ENCODE measurements around the gene DNAJC4.
A peak's percentile ranks its signal among the peaks of the same experiment; 100 is the strongest.

DNAJC4 gene

DNA sequence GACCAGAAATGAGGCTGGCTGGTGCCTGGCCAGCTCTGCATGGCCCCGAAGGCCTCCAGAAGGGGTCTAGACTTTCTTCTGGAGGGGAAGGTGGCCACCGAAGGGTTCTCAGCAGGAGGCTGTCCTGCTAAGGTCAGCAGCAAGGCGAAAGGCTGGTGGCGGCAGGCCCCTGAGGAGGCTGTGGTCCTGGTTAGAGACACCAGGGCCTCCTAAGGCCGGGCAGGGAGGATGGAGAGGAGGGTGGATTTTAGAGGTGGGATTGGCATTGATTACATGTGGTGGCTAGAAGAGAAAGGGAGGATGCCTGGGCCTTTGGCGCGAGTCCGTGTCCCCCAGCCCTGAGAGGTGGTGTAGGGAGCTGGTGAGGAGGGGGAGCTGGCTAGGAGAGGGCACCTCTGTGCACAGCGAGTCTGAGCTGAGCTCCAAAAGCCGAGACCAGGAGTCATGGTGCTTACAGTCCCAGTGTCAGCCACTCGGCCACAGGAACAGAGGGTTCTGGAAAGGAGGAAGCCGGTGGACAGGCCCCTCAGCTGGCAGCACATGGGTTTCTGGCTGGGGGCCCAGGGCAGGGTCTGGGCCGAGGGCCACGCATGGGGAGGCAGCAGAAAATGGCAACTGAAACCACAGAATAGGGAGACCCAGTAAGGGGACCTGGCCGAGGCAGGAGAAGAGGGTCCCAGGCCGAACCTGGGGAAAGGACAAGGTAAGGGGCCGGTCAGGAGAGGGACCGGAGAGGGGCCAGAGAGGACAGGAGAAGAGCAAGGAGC lies 21.4 kb upstream of the DNAJC4 start:
- no peak for DNase-seq (ENCODE audit: low spot score)

DNA sequence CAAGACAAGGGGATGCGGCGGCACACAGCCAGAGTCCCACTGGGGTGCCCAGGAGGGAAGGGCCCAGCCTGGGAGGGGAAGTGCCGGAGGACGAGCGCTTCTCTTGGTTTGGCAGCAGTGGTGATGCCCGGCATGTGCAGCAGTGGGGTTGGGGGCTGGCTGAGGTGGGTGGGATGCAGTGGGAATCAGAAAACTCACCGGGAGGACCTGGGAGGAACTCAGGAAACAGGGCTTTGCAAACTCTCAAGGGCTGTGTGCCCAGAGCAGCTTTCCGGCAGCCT lies 20.8 kb upstream of the DNAJC4 start:
- DNase-seq (ENCODE audit: low spot score), result no peak

DNA sequence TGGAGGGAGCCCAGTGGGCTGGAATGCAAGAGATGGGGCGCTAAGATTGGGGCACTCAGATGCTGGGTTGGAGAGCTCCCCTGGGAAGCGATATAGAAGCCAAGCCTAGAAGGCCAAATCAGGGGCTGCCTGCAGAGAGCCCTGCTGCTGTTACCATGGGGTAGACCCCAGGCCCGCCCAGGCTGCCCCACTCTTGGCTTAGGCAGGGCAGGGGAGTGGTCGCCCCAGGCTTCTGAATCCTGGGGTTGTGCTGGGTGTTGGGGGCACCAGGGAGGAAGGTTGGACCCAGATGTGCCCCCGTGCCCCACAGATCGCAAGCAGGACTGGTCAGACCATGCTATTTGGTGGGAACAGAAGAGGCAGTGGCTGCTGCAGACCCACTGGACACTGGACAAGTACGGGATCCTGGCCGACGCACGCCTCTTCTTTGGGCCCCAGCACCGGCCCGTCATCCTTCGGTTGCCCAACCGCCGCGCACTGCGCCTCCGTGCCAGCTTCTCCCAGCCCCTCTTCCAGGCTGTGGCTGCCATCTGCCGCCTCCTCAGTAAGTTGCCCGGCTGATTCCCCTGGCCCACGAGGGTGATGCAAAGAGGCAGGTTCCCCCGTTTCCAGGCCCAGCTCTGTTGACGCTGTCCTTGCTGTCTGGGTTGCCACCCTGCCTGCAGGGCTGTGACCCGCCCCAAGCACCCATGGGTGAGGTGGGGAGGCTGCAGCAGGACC lies 19.9 kb upstream of the DNAJC4 start:
- no peak for DNase-seq (ENCODE audit: low spot score)

DNA sequence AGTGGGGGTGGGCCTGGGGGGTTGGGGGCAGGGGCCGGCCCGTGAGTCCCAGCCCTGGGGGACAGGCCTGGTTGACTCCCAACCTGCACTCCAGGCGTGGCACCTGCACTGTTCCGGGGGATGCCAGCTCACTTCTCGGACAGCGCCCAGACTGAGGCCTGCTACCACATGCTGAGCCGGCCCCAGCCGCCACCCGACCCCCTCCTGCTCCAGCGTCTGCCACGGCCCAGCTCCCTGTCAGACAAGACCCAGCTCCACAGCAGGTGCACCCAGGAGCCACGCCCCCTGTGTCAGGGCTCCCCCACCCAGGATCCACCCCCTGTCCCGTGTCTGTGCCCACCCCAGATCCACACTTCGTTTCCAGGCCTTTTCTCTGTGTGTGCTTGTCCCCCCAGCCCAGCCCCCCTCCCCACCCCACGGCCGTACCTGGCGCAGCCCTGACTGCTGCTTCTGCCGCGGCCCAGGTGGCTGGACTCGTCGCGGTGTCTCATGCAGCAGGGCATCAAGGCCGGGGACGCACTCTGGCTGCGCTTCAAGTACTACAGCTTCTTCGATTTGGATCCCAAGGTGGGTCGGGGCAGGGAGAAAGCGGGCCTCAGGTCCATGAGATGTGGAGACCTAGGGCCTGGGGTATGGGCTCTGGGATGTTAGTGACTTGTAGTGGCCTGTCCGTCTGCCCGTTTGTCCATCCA lies 19.0 kb upstream of the DNAJC4 start:
- DNase-seq (ENCODE audit: low spot score), result no peak

DNA sequence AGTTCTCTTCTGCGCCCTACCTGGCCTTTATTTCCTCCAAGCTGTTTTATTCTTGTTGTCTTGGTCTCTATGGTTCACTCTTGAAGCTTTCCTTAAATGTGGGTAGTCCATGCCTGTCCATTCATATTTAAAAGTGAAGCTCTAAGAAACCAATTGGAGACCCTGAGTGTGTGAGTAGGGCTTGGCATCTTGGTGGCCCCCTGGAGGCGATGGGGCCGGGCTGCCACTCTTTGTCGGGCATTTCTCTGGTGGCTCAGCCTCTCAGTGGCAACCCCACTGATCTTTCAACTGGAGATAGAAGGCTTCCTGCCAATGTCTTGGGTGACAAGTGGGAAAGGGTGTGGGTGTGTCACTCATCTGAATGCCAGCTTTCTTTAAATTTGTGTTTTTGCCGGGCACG lies 13.5 kb upstream of the DNAJC4 start:
- DNase-seq (ENCODE audit: low spot score), result no peak

DNA sequence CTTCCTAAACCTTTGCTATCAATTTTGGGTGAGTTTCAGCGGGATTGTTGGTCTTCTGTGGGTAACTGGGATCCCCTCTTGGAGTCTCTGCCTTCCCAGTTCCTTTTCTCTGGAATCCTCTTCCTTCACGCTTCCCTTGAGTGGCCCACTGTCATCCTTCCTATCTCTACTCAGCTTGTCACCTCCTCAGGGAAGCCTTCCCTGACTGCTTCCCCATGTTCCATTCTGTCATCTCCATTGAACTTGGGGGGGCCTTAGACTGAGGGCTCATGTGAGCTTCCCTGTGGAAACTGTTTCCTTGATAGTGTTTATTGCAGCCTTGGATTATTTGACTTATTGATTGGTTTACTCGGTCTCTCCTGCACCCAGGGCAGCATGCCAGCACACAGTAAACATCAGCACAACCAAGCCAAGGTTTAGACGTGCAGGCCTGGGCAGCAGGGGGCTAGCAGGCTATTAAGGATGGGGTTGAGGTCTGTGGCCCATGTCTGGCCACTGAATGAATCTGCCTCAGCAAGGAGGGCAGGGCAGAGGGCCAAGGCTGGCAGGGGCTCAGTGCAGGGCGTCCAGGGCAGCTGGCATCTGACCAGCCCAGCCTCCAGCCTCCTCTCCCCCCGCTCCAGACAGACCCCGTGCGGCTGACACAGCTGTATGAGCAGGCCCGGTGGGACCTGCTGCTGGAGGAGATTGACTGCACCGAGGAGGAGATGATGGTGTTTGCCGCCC lies 11.6 kb upstream of the DNAJC4 start:
- no peak for DNase-seq (ENCODE audit: low spot score)

DNA sequence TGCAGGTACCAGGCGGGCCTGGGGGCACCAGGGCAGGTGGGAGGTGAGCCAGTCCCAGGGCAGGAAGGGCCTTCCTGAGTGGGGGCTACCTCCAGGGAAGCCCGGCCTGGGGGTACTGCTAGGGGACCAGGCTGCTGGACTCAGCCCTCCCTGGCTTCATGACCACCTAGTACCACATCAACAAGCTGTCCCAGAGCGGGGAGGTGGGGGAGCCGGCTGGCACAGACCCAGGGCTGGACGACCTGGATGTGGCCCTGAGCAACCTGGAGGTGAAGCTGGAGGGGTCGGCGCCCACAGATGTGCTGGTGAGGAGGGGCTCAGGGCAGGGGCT lies 11.0 kb upstream of the DNAJC4 start:
- DNase-seq (ENCODE audit: low spot score), result no peak

DNA sequence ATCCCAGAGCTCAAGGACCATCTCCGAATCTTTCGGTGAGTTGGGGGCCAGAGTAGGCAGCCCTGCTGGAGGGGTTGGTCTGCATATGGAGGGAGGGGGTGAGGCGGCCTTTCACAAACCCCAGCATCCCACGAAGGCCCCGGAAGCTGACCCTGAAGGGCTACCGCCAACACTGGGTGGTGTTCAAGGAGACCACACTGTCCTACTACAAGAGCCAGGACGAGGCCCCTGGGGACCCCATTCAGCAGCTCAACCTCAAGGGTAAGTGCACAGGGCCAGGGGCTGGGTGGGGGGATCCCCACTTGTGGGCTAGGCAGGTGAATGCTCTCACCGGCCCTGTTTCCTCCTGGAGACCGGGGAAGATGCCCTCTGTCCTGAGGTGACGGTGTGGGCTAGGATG lies 10.6 kb upstream of the DNAJC4 start:
- no peak for DNase-seq (ENCODE audit: low spot score)

DNA sequence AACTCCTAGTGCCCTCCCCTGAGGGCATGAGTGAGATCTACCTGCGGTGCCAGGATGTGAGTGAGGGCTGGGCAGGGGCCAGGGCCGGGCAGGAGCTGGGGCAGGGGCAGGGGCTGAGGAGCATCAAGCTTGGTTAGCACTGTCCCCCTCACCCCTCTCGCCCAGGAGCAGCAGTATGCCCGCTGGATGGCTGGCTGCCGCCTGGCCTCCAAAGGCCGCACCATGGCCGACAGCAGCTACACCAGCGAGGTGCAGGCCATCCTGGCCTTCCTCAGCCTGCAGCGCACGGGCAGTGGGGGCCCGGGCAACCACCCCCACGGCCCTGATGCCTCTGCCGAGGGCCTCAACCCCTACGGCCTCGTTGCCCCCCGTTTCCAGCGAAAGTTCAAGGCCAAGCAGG lies 10.1 kb upstream of the DNAJC4 start:
- no peak for DNase-seq (ENCODE audit: low spot score)

DNA sequence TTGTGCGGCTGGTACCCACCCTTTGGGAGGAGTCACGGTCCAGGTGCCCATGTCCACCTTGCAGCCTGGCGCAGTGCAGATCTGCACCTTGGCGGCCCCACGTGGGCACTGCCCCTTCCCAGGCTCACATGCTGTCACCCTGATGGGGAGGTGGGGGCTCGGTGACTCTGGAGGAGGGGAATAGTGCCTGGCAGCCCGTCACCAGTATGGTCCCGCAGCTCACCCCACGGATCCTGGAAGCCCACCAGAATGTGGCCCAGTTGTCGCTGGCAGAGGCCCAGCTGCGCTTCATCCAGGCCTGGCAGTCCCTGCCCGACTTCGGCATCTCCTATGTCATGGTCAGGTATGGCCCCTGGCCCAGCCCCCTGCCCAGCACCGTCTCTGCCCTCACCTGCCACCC lies 9.6 kb upstream of the DNAJC4 start:
- DNase-seq (ENCODE audit: low spot score), result no peak

DNA sequence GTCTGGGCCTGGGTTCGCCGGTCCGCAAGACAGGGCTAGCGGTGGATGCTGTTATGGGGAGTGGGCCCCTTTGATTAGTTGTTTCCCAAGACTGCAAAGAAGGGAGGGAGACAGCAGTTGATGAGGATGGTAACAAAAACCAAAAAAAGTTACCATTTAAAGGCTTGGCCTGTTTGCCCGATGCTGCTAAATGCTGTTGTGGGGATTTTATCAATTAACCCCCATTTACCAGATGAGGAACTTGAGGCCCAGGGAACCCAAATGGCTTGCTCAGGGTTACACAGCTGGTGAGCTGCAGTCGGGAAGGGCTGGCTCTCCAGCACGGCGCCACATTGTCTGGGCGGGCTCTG lies 7.7 kb upstream of the DNAJC4 start:
- no peak for DNase-seq (ENCODE audit: low spot score)

DNA sequence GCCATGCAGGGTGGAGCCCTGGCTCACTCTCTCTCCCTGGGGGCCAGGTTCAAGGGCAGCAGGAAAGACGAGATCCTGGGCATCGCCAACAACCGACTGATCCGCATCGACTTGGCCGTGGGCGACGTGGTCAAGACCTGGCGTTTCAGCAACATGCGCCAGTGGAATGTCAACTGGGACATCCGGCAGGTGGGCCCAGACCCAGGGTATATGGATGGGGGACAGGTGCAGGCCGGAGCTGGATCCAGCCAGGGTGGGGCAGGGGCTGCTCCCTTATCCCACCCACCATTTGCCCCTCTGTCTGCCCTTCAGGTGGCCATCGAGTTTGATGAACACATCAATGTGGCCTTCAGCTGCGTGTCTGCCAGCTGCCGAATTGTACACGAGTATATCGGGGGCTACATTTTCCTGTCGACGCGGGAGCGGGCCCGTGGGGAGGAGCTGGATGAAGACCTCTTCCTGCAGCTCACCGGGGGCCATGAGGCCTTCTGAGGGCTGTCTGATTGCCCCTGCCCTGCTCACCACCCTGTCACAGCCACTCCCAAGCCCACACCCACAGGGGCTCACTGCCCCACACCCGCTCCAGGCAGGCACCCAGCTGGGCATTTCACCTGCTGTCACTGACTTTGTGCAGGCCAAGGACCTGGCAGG lies 7.2 kb upstream of the DNAJC4 start:
- no peak for DNase-seq (ENCODE audit: low spot score)

DNA sequence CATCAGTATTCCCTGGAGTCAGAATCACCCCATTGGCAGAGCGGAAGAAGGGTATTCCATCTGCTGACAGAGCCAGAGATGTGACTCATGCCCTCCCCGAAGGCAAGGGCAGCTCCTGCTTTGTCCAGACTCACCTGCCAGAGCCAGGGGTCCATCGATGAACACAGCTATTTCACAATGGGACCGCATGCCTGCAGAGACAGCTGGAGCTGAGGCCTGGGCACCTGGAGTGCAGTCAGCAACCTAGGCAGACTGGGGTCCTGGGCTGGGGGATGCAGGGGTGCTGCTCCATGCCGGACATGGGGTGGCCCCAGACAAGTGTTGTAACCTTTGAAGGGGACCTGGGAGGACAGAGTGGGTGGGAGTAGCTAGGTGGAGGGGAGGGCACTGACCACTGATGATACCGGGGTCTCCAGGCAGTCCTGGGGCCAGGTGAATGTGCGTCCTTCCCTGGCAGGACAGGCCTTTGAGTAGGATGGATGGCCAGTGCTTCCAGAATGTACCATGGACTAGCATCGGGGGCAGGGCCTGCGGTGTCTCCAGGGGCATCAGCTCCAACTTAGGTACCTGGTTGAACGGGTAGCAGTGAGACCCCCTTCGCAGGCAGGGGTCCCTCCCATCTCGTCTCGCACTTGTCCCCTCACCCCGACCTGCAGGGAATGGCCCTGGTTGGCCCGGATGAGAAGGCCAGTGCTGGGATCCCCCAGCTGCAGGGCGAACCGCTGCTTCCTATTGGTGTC lies 6.0 kb upstream of the DNAJC4 start:
- no peak for DNase-seq (ENCODE audit: low spot score)

DNA sequence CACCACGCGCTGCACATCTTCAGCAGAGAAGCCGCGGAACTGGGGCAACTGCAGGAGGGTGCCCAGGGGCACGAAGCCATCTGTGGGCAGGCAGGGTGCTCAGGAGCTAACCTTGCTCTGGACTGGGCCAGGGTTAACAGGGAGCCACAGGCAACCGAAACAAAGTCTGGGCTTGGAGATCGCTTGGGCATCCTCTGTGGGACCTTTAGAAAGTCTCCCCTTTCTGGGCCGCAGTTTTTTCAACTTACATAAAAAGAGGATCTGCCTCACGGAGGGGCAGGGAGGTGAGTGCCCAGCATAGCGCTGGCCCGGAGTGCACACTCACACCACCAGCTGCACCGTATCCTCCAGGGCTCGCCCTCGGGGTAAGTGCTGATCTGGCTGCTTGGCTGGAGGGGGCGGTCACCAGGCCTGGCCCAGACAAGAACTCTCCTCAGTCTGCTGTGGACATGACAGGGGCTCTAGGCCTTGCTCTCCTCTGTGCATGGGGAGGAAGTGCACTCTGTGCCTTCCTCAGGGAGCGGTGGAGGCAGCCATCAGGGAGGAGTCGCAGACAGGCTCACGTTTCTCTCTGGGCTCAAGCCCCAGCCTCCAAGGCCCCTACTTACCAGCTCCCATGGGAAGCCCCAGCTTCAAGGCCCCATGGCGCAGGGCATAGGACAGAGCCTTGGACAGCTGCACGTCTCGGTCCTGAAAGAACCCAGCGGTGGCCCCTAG lies 5.3 kb upstream of the DNAJC4 start:
- DNase-seq (ENCODE audit: low spot score), result no peak

DNA sequence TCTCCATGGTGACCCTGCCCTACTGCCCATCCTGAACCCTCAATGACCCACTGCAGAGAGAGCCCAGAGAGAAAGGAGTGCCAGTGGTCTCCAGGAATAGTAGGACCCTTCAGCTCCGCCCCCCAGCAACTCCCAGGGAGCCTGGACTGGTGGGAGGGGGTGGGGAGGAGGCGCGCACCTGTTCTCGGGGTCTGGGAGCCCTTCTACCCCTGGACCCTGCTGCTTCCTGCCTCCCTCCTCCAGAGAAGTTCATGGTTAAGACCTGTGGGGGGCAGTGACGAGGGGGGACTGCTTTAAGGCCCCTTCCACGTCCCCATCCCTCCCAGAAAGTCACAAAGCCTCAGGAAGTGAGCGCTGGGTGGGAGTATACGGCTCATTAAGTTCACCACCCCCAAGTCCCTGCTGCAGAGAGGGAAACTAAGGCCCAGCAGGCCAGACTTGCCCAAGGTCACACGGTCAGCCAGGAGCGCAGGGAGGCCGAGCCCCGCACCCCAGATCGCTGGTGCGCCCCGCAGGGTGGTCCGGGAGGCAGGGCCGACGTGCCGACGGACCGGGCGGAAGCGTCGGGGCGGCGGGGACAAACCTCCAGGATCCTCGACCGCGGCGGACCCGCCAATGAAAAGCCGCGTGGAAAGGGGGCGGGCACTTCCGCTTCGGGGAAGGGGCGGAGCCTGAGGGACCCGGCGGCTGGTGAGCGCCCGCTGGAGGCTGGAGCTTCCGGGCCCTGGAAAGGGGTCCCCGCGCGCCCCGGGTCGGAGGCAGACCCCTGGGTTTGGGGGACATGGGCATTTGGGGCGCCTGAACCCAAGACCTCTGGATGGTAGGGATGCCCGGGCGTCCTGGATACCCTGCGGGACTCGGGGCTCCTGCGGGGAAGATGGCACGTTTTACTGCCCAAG lies 4.5 kb upstream of the DNAJC4 start, which contains the start of the genes NUDT22 and TRPT1:
TSS of gene NUDT22 (plus strand) at position 667 of the 899 bp plus-strand sequence. CDS start 379 bp downstream, outside the sequence.
TSS of gene TRPT1 (minus strand) at position 579 of the 899 bp plus-strand sequence. CDS start at position 253, 326 bp downstream.
- DNase-seq (ENCODE audit: low spot score), result peak; percentile 91

DNA sequence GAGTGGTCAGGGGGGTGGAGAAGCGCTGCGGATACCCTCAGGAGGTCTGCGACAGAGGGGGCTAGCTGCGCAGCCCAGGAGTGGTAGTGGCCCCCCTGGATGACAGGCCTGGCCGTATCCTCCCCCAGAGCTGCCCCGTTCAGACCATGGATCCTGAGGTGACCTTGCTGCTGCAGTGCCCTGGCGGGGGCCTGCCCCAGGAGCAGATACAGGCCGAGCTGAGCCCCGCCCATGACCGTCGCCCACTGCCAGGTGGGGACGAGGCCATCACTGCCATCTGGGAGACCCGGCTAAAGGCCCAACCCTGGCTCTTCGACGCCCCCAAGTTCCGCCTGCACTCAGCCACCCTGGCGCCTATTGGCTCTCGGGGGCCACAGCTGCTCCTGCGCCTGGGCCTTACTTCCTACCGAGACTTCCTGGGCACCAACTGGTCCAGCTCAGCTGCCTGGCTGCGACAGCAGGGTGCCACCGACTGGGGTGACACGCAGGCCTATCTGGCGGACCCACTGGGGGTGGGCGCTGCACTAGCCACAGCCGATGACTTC lies 3.8 kb upstream of the DNAJC4 start:
- DNase-seq (ENCODE audit: low spot score), result peak; percentile 78

DNA sequence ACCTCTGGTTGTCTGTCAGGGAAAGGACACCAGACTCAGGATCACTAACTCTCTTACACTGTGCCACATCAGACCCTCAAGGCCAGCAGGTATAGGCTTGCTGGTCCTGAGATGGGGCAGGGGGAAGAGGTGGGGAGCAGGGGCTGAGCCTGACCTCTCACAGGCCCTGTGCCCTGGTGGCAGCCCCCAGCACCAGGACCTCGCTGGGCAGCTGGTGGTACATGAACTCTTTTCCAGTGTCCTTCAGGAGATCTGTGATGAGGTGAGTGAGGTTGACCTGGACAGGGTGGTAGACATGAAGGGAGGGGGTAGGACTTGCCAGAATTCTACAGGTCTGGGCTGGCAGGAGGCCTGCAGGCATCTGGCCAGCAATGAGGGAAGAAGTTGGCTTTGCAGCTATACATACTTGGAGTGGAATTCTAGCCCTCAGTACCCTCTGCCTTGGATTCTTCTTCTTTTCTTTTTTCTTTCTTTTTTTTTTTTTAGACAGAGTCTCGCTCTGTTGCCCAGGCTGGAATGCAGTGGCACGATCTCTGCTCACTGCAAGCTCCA lies 2.9 kb upstream of the DNAJC4 start:
- DNase-seq (ENCODE audit: low spot score), result no peak

DNA sequence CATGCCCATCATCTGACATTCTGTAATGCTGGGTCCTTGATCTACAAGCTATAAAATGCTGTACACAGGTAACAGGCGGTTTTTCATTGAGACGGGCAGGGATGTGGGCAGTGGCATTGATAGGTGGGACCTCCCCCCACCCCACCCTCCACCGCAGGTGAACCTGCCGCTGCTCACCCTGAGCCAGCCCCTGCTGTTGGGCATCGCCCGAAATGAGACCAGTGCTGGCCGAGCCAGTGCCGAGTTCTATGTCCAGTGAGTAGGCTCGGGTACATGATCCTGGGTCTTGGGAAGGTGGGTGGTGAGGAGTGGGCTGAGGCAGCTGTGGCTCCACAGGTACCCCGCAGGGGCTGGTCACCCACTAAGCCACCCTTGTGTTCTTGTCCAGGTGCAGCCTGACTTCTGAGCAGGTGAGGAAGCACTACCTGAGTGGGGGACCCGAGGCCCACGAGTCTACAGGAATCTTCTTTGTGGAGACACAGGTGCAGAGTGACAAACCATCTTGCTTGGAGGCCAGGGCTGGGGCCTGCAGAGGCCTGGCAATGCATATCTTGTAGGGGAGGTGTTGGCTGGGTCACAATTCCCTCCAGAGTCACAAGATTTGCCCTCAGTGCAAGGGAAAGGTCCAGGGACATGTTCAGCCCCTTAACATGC lies 1.1 kb upstream of the DNAJC4 start:
- no peak for DNase-seq (ENCODE audit: low spot score)

DNA sequence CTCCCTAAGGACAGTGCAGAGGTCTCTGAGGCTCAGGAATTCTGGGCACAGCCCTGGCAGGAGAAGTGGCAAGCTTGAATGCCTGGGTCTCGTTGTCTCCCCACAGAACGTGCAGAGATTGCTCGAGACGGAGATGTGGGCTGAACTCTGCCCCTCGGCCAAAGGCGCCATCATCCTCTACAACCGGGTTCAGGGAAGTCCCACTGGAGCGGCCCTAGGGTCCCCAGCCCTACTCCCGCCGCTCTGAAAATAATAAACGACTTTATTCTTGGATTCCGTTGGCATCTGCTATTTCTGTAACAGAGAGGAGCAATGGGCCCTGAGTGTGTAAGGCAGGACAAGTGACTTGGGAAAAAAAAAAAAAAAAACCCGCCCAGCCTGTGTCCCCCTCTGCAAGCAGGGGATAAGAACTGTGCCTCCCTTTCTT lies 591 bp upstream of the DNAJC4 start:
- DNase-seq (ENCODE audit: low spot score), result no peak

All from germinal center (tissue), 1 donor.